ENCODE data around the gene E2F8. TPM values are rescaled to one million over a fixed set of nuclear protein-coding genes. Genes with fewer than 3 reads are reported as not detected.

The E2F8 gene
- total RNA-seq, 4 donors from 2014 or later, result 0.07 TPM; not detected in 3

DNA sequence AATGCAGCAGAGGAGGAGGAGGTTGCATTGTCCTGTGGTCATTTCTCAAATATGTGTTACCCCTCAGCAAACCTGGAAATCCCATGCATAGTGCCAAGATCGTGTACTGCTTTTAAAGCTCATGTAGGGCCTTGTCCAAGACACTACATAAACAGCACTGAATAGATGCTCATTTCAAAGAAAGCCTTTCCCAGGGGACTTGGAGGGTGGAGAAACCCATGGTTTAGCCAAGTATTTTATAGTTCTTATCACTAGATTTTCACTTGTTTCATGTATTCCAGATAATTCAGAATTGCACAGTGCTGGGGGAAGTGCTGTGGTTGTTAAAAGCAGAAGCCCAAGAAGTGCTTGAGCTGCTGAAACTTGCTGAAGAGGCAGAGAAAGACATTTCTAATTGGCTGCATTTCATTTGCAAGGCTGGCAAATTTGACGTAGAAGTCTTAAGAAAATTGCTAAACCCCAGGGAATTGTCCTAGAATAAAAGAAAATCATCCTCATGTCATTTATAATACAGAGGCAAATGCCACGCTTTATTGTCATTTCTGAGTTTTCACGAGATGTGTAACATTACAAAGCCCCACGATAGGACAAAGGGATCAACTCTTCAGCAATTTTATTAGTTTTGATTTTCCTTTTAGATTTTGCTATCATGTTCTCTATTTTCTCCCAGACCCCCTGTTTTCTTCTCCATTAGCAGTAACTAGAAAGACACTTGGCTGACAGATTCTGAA, 59.0 kb downstream of the E2F8 start:
- no peaks in the 10 kb centered on the region for H3K27me3 ChIP-seq
- H3K9me3 ChIP-seq, result no peaks in the 10 kb centered on the region
- TF ChIP-seq POLR2AphosphoS5 (IDR thresholded peaks at IDR 0.05), result no peak
- no peak for TF ChIP-seq EP300 (IDR thresholded peaks at IDR 0.05)
- no peak for TF ChIP-seq POLR2A (IDR thresholded peaks at IDR 0.05)
- no peak for TF ChIP-seq CTCF (IDR thresholded peaks at IDR 0.05)
- H3K27ac ChIP-seq, result no peak overlapping the region
- 72 to 79% methylated on average over 5 of the region's 5 CpGs for WGBS, 2 donors (ENCODE audit: low coverage in 1 of 2)
- peaks cover 0 to 5% of the 10 kb centered on the region in 2 donors for H3K36me3 ChIP-seq
- no peak for ATAC-seq
- no peaks in the 10 kb centered on the region for H3K4me1 ChIP-seq
- H3K4me3 ChIP-seq, result no peak overlapping the region

- WGBS, 2 donors (ENCODE audit: low coverage in 1 of 2), result 81 to 94% methylated on average over 2 of the region's 2 CpGs
- no peaks in the 10 kb centered on the region for H3K4me1 ChIP-seq
- ATAC-seq, result no peak
- no peaks in the 10 kb centered on the region for H3K27me3 ChIP-seq
- H3K4me3 ChIP-seq, result no peak overlapping the region
- no peak overlapping the region for H3K27ac ChIP-seq
- H3K36me3 ChIP-seq, result peaks cover 0 to 39% of the 10 kb centered on the region in 2 donors
- H3K9me3 ChIP-seq, result no peaks in the 10 kb centered on the region
- TF ChIP-seq EP300 (IDR thresholded peaks at IDR 0.05) (no peak), POLR2A (IDR thresholded peaks at IDR 0.05) (no peak), CTCF (IDR thresholded peaks at IDR 0.05) (no peak), POLR2AphosphoS5 (IDR thresholded peaks at IDR 0.05) (no peak)
These were observed 64.0 kb downstream of the E2F8 start for GRCh38 chr11:19176629-19177186.

Other genes starting within 250 kb of the E2F8 start
- under 1 TPM in 1 of 4 donors, not detected in 3; 0.67 TPM for gene MRGPRX2, start 180.2 kb downstream of the E2F8 start, total RNA-seq
- gene ZDHHC13, start 123.8 kb downstream of the E2F8 start, total RNA-seq, result 10 to 100 TPM in 1 of 4 donors, 1 to 10 TPM in 3; 4.8 to 16.9 (median 6.6) TPM
- gene CSRP3, start 39.0 kb downstream of the E2F8 start, total RNA-seq, result under 1 TPM in 1 of 4 donors, not detected in 3; 0.19 TPM